CD4-positive, alpha-beta T cell (primary cell): ENCODE measurements around the gene LGR4. TPM values are rescaled to one million over a fixed set of nuclear protein-coding genes. Genes with fewer than 3 reads are reported as not detected.

Source experiments
- ATAC-seq: fragments of 200-7000 bp; cut with Tn5 transposase; one replicate; pipeline ENCODE4 v1.10.0; 2022; ENCODE audit warnings: mild to moderate bottlenecking; ENCODE audit not compliant: poor library complexity
- CTCF ChIA-PET: fragments of 350-600 bp; sonication (Branson Sonifier 250); formaldehyde crosslinking; loops from one replicate; lab custom pipeline; 2021; ENCODE audit warnings: antibody characterized with exemption, inconsistent platforms; lab: Charles Lee
- POLR2A ChIA-PET: fragments of 350-600 bp; sonication (Branson Sonifier 250); formaldehyde crosslinking; loops from one replicate; lab custom pipeline; 2021; ENCODE audit warnings: antibody characterized with exemption, inconsistent platforms; lab: Charles Lee
- DNase-seq, 14 experiments: peaks; one replicate each; pipeline ENCODE4 v3.0.0-alpha.2; 2013 to 2020; ENCODE audit warnings: mixed read lengths in 2 of 14
- H3K27ac ChIP-seq, 2 donors: one replicate each; pipeline versions ENCODE4 v1.5.1 to v1.7.0; 2013; ENCODE audit warnings: low read length in 2 of 2, low read depth in 1 of 2, mild to moderate bottlenecking in 1 of 2
- H3K27me3 ChIP-seq, 2 experiments: 1 replicate in 1 of 2; 2 replicates in 1 of 2; pipeline versions ENCODE4 v1.6.1 to v1.7.0; 2013; ENCODE audit warnings: low read length in 2 of 2, control low read depth in 1 of 2, mild to moderate bottlenecking in 1 of 2, moderate library complexity in 1 of 2; ENCODE audit not compliant: insufficient read depth in 2 of 2, control insufficient read depth in 1 of 2
- H3K36me3 ChIP-seq: one replicate; pipeline ENCODE4 v1.6.1; 2013; ENCODE audit warnings: low read length, control low read depth; ENCODE audit not compliant: insufficient read depth
- H3K4me1 ChIP-seq: one replicate; pipeline ENCODE4 v1.6.1; 2013; ENCODE audit warnings: low read length, control low read depth; ENCODE audit not compliant: insufficient read depth
- H3K4me3 ChIP-seq: one replicate; pipeline ENCODE4 v1.5.1; 2013; ENCODE audit warnings: mild to moderate bottlenecking, low read length, moderate library complexity
- H3K9me3 ChIP-seq, 2 experiments: 1 replicate in 1 of 2; 2 replicates in 1 of 2; pipeline versions ENCODE4 v1.6.1 to v1.7.0; 2013; ENCODE audit warnings: low read length in 2 of 2, mild to moderate bottlenecking in 2 of 2, control low read depth in 1 of 2, moderate library complexity in 1 of 2; ENCODE audit not compliant: control insufficient read depth in 1 of 2, insufficient read depth in 1 of 2
- H3K27ac Mint-ChIP-seq: one replicate; pipeline ENCODE4 v1.8.0; 2020; ENCODE audit warnings: mixed read lengths
- H3K27me3 Mint-ChIP-seq: one replicate; pipeline ENCODE4 v1.8.0; 2021; ENCODE audit warnings: mixed read lengths
- H3K36me3 Mint-ChIP-seq: one replicate; pipeline ENCODE4 v1.8.0; 2021; ENCODE audit warnings: low read depth, mixed read lengths
- H3K4me1 Mint-ChIP-seq: one replicate; pipeline ENCODE4 v1.8.0; 2021; ENCODE audit warnings: low read depth, mixed read lengths
- H3K4me3 Mint-ChIP-seq: one replicate; pipeline ENCODE4 v1.8.0; 2020; ENCODE audit warnings: mild to moderate bottlenecking, mixed read lengths
- H3K9me3 Mint-ChIP-seq: one replicate; pipeline ENCODE4 v1.8.0; 2020; ENCODE audit warnings: mixed read lengths
- CTCF ChIP-seq: fragments of 200-600 bp; IDR thresholded peaks from one replicate; pipeline ENCODE4 v1.8.0; 2022; ENCODE audit warnings: antibody characterized with exemption, mild to moderate bottlenecking
- intact Hi-C, 2 experiments: fragments of 100-400 bp; cut with DNase I in 1 of 2; cut with micrococcal nuclease in 1 of 2; formaldehyde crosslinking; loops; one replicate each; pipeline versions ENCODE4 v1.15.1 to v1.9.0; 2023 to 2025; cut with DNase I, micrococcal nuclease
- total RNA-seq, 174 experiments: library from RNA in 2 of 174; stranded (reverse) in 2 of 174; gene quantifications; one replicate each; pipeline ENCODE4 v1.2.3 and lab custom pipeline; 2021 to 2026

Gene LGR4
- total RNA-seq, 2 experiments from 2014 or later = 0.69 to 0.87 TPM

- Histone ChIP-seq H3K27ac (no peak overlapping the region), H3K4me3 (no peak overlapping the region), H3K36me3 (no peaks in the 10 kb centered on the region), H3K4me1 (no peaks in the 10 kb centered on the region), H3K27me3 (no peaks in the 10 kb centered on the region), H3K9me3 (no peaks in the 10 kb centered on the region)
- Mint-ChIP-seq H3K9me3 (no peaks in the 10 kb centered on the region), H3K4me3 (no peak overlapping the region), H3K36me3 (no peaks in the 10 kb centered on the region), H3K4me1 (no peaks in the 10 kb centered on the region), H3K27ac (no peak overlapping the region), H3K27me3 (no peaks in the 10 kb centered on the region)
- intact Hi-C loops = no loop called here
- ATAC-seq = no peak
- DNase-seq = no peak
- no peak for TF ChIP-seq CTCF
- POLR2A ChIA-PET = no interaction called here
- CTCF ChIA-PET = no interaction called here
Measured at GRCh38 chr11:27383645-27384044, 88.9 kb downstream of the LGR4 start.

GRCh38 chr11:27381238-27381666 is 91.3 kb downstream of the LGR4 start:
- CTCF ChIA-PET = no interaction called here
- no peaks in the 10 kb centered on the region for H3K4me1 Mint-ChIP-seq

GRCh38 chr11:27380771-27381170 is 91.8 kb downstream of the LGR4 start:
- H3K27ac Mint-ChIP-seq = no peak overlapping the region
- no peak for TF ChIP-seq CTCF
- ChIA-PET POLR2A (no interaction called here), CTCF (no interaction called here)
- DNase-seq (no peak), ATAC-seq (no peak)
- Histone ChIP-seq H3K9me3 (no peaks in the 10 kb centered on the region), H3K27ac (no peak overlapping the region), H3K4me1 (no peaks in the 10 kb centered on the region), H3K27me3 (no peaks in the 10 kb centered on the region), H3K4me3 (no peak overlapping the region), H3K36me3 (no peaks in the 10 kb centered on the region)
- H3K36me3 Mint-ChIP-seq = no peaks in the 10 kb centered on the region
- no peaks in the 10 kb centered on the region for H3K4me1 Mint-ChIP-seq
- H3K4me3 Mint-ChIP-seq = no peak overlapping the region
- intact Hi-C loops = no loop called here
- H3K9me3 Mint-ChIP-seq = no peaks in the 10 kb centered on the region
- H3K27me3 Mint-ChIP-seq = no peaks in the 10 kb centered on the region

More at GRCh38 chr11:27381238-27381666, 91.3 kb downstream of the LGR4 start:
- no peaks in the 10 kb centered on the region for H3K27me3 Mint-ChIP-seq
- no peak overlapping the region for H3K27ac ChIP-seq
- TF ChIP-seq CTCF = no peak
- DNase-seq = no peak
- H3K4me1 ChIP-seq = no peaks in the 10 kb centered on the region
- no peaks in the 10 kb centered on the region for H3K9me3 Mint-ChIP-seq
- intact Hi-C loops = no loop called here
- ATAC-seq = no peak
- H3K27me3 ChIP-seq = no peaks in the 10 kb centered on the region
- no peaks in the 10 kb centered on the region for H3K36me3 Mint-ChIP-seq
- H3K27ac Mint-ChIP-seq = no peak overlapping the region
- H3K4me3 ChIP-seq = no peak overlapping the region
- H3K36me3 ChIP-seq = no peaks in the 10 kb centered on the region
- POLR2A ChIA-PET = no interaction called here
- no peaks in the 10 kb centered on the region for H3K9me3 ChIP-seq
- H3K4me3 Mint-ChIP-seq = no peak overlapping the region
